Dermis blood vessel endothelial cell (primary cell): ENCODE results near the gene PLEKHG4. TPM values are rescaled to one million over a fixed set of nuclear protein-coding genes. Genes with fewer than 3 reads are reported as not detected.

Experiments
- DNase-seq: peaks from one replicate; pipeline ENCODE4 v3.0.0; 2010
- total RNA-seq: library from RNA; depleted of rRNA; stranded (reverse); fragments of >200 nt; gene quantifications from 2 replicates; pipeline ENCODE4 v1.2.3, GENCODE V29; 2014

Gene PLEKHG4
- total RNA-seq, 1 donor from 2014 or later = 10.0 TPM

DNA sequence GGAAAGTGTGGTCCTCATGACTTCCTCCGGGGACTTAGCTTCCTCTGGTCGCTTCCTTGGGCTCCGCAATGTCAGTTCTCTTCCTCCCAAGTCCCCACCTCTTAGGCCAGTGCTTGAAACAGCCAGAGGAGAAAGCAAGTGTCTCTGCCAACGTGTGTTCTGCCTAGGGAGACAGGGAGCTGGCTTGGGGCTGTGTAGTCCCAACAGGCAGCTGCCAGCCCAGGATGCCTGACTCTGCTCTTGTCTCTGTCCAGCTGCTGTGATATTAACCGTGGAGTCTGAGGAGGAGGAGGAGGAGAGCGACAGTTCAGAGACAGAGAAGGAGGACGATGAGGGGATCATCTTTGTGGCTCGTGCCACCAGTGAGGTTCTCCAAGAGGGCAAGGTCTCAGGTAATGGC is 13.5 kb upstream of the PLEKHG4 start:
- no peak for DNase-seq

GRCh38 chr16:67268136-67268579 is 11.2 kb upstream of the PLEKHG4 start:
- DNase-seq = peak; percentile 94

GRCh38 chr16:67269766-67270165 is 9.6 kb upstream of the PLEKHG4 start:
- peak; percentile 80 for DNase-seq

DNA sequence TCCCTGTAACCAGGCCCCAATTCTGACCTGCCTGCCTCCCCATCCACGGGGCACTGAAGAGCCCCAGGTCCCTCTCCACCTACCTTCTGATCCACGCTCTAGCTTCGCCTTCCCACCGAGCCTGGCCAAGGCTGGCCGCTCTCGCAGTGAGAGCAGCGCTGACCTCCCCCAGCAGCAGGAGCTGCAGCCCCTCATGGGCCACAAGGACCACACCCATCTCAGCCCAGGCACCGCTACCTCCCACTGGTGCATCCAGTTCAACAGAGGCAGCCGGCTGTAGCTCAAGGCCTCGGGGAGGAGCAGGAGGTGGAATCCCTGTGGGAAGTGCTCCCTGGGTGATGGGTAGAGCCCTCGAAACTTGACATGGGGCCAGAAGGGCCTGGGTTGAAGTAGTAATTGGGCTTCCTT is 8.4 kb upstream of the PLEKHG4 start:
- DNase-seq = no peak

DNA sequence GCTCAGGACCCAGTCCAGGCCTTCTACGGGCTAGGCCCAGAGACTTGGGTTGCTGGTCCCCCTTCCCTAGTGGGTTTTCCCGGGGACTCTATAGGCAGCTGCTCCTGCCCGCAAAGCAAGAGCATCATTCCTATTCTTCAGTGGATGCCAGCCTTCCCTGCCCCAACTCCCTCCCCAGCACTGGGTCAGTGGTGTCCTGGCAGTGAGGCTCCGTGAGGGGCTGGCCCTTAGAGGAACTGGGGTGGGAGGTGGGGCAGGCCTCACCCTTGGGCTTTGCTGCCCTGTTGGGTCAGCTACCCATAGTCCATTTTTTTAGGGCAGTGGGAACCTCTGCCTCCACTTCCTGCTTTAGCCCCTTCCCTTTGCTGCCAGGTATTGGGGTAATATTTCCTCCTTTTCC is 7.9 kb upstream of the PLEKHG4 start:
- no peak for DNase-seq

DNA sequence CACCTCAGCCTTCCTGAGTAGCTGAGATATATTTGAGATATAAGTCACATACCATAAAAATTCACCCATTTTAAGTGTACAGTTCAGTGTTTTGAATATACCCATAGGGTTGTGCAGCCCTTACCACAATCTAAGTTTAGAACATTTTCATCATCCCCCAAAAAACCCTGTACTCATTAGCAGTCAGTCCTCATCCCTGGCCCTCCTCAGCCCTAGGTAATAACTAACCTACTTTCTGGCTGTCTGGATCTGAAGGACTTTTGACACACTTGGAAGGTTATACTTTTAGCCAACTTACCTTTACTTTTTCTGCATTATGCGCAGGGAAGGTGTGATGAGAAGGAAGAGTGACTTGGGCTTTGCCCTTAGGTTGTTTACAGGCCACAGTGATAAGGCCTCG is 4.0 kb upstream of the PLEKHG4 start:
- no peak for DNase-seq

DNA sequence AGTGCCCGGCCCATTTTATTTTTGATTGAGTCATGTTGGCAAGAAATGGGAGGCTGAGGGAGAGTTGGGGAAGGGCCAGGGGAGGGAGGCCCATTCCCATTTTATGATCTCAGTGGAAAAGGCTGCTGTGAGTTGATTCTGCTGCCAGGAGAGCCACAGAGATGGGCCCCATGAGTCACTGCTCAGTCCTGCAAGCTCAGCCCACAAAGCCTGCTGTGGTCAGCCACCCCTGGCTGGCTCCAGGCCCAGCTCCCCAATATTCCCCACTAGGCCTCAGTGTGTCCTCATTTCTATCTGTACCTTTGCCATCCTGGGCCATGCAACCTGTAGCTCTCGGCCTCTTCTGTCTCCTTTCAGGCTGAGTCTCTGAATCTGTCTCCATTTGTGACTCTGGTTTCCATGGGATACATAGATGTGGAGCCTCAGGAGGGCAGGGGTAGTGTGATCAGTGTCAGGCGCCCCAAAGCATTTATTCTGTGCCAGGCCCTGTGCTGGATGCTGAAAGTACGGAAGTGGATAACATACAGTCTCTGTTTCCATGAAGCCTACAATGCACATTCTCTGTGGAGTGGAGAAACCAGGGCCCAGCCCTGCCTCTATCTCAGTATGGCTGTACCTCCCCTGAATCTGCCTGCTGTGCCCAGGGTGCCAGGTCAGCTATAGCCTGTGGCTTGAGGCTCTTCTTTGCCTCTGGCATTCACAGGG is 1.9 kb upstream of the PLEKHG4 start:
- peak; percentile 87 for DNase-seq

DNA sequence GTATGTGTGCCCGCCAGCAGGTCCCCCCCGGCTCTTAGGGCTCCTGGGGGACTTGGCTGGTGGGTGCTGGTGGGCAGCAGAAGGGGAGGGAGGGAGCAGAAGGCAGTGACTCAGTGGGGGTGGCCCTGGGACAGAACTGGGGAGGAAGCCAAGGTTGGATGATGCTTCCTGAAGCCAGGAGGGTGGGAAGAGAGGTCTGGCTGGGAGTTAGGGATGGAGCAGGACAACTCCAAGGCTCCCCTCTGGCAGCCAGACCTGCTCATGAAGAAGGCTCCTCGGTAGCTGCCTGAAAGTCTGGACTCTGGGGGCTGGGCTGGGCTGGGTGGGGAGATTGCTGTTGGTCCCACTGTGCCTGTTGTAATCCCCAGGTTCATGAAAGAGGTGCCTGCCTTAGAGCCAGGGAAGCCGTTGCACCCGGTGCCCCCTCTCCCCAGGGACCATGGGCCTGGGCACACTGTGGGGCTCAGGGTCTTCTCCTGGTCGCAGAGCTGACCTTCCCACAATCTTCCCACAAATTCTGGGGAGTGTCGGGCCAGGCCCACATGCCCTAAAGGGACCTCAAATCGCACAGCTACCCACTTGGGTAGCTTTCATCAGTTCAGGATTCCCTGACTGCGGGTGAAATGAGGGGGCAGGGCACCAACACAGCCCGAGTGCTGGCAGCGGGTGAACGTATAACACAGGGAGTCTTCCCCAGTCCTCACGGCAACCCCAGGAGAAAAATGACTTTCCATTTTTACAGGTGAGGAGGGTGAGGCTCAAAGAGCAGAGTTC is 1.1 kb upstream of the PLEKHG4 start:
- peak; percentile 67 for DNase-seq

GRCh38 chr16:67278773-67279295 is 498 bp upstream of the PLEKHG4 start:
- peak; percentile 27 for DNase-seq

DNA sequence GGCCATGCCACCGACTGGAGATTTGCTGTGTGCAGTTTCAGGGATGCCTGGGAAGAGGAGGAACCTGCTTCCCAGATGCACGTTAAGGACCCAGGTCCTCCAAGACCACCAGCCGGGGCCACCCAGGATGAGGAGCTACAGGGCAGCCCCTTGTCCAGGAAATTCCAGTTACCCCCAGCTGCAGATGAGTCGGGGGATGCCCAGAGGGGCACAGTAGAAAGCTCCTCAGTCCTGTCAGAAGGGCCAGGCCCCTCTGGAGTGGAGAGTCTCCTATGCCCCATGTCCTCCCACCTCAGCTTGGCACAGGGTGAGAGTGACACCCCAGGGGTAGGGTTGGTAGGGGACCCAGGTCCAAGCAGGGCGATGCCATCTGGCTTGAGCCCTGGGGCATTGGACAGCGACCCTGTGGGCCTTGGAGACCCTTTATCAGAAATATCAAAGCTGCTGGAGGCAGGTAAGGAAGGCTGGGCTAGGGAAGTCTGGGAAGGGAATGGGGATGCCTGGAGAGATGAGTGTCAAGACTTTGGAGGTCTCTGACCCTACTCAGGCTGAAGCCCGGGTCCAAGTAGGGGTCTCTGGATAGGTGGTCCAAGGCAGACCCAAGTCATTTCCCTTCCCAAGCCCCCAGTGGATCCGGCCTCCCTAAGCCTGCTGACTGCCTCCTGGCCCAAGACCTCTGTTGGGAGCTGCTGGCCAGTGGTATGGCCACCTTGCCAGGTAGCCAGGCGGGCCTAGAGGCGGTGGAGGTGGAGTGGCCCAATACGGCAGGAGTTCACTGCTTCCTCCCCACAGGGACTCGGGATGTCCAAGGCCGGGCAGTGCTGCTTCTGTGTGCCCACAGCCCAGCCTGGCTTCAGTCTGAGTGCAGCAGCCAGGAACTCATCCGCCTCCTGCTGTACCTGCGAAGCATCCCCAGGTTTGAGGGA is 1.0 kb downstream of the PLEKHG4 start:
- no peak for DNase-seq

DNA sequence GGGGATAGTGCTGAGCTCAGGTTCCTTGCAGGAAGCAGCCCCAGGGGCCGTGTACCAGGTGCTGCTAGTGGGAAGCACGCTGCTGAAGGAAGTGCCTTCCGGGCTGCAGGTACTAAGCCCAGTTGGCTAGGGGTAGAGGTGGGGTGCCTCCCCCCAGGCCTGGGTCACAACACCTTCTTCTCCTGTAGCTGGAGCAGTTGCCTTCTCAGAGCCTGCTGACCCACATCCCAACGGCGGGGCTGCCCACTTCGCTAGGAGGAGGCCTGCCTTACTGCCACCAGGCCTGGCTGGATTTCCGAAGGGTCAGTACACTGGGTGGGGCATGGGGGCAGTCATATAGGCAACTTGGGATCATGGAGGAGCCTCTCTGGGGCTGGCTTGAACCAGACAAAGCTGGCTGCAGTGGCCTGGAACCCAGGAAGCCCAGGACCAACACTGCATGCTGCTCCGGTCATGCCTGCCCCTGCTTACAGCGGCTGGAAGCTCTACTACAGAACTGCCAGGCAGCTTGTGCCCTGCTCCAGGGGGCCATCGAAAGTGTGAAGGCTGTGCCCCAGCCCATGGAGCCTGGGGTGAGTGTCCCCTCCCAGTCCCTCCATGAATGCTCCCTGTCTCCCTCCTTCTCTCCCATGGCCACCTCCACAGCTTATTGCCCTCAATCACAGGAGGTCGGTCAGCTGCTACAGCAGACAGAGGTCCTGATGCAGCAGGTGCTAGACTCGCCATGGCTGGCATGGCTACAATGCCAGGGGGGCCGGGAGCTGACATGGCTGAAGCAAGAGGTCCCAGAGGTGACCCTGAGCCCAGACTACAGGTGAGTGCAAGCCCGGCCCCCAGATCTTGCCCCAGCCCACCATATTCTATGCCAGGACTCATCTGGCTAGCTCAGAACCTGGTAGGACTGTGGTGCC is 2.5 kb downstream of the PLEKHG4 start:
- no peak for DNase-seq

GRCh38 chr16:67282447-67282805 is 3.1 kb downstream of the PLEKHG4 start:
- DNase-seq = no peak

DNA sequence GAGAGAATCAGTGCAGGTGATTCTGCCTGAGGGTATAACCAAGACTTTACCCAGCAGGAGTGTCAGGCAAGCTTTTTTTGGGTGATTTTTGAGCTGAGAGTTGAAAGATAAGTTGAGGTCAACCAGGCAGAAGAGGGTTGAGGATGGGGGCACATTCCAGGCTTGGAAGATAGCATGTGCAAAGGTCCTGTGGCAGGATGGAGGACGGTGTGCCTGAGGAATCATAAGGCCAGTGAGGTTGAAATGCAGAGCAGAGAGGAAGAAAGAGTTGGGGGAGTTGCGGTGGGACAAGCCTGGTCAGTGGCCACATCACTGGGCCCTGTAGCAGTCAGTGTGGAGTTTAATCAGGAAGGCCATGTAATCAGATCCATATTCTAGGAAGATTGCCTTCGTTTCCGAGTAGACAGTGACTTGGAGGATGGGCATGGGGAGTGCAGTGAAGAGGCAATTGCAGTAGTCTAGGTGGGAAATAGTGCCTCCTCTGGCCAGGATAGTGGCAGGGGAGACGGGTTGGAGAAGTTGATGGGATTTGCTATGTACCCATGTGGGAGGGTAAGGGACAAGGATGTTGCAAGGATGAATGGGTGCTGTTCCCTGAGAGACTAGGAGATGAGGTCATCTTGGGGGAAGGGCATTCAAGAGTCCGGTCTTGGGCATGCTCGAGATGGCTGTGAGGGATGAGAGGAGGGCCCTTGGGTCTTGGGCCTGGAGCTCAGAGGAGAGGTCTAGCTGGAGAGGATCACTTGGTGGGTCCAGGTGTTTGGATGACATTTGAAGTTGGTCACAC is 3.9 kb downstream of the PLEKHG4 start:
- no peak for DNase-seq

DNA sequence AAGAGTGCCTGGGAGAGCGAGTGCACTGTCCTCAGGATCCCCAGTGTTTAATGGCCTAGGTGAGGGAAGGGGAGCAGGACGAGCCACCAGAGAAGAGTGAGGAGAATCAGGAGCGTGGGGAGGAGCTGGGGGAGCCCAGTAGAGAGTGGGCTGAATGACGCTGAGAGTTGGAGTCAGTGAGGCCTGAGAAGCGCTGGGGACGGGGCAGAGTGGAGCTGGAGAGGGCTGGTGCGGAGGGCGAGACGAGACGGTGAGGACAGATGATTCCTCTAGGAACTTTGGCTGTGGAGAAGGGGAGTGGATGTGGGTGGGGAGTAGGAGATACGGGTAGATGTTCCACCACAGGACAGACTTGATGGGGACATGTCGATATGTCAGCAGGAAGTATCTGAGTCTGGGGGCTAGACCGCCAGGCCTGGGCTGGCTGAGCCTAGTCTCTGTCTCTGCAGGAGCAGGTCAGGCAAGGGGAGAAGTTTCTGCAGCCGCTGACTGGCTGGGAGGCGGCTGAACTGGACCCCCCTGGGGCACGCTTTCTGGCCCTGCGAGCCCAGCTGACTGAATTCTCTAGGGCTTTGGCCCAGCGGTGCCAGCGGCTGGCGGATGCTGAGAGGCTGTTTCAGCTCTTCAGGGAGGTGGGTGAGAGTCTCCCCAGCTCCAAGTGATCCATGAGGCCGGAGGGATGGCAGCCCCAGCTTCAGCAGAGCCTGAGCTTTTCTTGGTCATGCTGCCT is 4.7 kb downstream of the PLEKHG4 start:
- no peak for DNase-seq

- peak; percentile 63 for DNase-seq
Observed at GRCh38 chr16:67284699-67285646, 5.6 kb downstream of the PLEKHG4 start.

DNA sequence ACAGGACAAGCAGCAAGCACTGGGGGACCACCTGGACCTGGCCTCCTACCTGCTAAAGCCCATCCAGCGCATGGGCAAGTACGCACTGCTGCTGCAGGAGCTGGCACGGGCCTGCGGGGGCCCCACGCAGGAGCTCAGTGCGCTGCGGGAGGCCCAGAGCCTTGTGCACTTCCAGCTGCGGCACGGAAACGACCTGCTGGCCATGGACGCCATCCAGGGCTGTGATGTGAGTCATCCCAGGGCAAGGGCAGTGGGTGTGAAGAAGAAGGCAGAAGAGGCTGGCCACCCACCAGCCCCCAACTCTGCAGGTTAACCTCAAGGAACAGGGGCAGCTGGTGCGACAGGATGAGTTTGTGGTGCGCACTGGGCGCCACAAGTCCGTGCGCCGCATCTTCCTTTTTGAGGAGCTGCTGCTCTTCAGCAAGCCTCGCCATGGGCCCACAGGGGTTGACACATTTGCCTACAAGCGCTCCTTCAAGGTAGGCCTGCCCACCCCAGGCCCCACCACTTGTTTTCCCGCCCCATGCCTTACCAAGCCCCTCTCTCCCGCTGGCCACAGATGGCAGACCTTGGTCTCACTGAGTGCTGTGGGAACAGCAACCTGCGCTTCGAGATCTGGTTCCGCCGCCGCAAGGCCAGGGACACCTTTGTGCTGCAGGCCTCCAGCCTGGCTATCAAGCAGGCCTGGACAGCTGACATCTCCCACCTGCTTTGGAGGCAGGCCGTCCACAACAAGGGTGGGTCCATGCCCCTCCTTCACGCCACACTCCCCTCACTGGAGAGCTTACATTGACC is 7.3 kb downstream of the PLEKHG4 start:
- no peak for DNase-seq

DNA sequence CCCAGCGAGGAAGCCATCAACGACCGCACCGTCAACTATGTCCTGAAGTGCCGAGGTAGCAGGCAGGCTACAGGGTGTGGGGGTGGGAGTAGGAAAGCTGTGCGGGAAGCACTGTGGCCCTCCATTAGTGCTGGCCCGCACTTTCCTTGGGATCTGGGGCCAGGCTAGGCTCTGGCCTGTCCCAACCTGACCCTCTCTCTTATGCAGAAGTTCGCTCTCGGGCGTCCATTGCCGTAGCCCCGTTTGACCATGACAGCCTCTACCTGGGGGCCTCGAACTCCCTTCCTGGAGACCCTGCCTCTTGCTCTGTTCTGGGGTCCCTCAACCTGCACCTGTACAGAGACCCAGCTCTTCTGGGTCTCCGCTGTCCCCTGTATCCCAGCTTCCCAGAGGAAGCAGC is 8.6 kb downstream of the PLEKHG4 start:
- no peak for DNase-seq

DNA sequence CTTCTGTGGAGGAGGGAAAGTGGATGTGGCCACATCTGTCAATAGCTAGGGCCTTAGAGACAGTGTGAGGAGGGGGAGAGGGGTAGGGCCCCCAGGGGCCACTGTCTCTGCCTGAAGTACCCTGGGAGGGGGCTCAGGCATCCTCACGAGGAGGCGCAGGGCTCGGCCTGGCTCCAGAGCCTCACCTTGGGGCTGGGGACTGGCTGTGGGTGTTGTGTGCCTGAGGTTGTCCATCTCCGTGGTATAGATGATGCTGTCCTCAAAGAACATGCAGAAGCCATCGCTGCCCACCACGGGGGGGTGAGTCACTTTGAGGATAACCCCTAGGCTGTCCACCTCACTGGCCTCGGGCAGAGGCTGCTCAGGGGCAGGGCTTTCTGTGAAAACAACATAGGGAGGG is 12.1 kb downstream of the PLEKHG4 start:
- no peak for DNase-seq
